ENCODE data around the gene C1orf116.

Gene C1orf116

DNA sequence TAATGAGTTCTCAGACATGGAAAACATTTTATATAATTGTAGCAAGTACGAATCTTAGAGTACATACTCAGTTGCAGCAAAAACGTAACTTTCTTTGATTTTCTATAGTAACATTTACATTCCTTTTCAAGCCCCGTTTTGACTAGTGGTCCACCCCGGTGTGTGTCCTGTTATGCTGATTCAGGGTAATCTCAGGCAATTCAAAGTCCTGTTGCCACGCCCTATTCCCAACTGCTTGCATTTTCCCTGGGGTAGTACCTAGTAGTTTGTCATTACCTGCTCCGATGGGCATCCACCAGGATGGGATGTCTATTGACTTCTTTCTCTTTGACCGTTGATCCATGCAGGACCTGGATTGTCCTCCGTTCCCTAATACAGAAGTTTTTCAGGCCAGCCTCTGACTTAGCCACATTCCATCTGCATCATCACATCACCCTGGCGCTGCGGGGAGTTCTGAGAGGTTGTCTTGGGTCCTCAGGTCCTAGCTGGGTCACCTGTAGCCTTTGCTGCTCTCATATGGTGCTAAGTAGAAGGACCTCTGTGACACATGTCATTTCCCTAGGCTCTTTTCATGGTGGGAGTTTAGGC lies 47.3 kb downstream of the C1orf116 start (continued):
- TF ChIP-seq, protein P1, sequence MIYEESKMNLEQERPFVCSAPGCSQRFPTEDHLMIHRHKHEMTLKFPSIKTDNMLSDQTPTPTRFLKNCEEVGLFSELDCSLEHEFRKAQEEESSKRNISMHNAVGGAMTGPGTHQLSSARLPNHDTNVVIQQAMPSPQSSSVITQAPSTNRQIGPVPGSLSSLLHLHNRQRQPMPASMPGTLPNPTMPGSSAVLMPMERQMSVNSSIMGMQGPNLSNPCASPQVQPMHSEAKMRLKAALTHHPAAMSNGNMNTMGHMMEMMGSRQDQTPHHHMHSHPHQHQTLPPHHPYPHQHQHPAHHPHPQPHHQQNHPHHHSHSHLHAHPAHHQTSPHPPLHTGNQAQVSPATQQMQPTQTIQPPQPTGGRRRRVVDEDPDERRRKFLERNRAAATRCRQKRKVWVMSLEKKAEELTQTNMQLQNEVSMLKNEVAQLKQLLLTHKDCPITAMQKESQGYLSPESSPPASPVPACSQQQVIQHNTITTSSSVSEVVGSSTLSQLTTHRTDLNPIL (CRISPR knock-in tag; IDR thresholded peaks at IDR 0.05; ENCODE audit: low read depth), result no peak
- TF ChIP-seq, protein P2, sequence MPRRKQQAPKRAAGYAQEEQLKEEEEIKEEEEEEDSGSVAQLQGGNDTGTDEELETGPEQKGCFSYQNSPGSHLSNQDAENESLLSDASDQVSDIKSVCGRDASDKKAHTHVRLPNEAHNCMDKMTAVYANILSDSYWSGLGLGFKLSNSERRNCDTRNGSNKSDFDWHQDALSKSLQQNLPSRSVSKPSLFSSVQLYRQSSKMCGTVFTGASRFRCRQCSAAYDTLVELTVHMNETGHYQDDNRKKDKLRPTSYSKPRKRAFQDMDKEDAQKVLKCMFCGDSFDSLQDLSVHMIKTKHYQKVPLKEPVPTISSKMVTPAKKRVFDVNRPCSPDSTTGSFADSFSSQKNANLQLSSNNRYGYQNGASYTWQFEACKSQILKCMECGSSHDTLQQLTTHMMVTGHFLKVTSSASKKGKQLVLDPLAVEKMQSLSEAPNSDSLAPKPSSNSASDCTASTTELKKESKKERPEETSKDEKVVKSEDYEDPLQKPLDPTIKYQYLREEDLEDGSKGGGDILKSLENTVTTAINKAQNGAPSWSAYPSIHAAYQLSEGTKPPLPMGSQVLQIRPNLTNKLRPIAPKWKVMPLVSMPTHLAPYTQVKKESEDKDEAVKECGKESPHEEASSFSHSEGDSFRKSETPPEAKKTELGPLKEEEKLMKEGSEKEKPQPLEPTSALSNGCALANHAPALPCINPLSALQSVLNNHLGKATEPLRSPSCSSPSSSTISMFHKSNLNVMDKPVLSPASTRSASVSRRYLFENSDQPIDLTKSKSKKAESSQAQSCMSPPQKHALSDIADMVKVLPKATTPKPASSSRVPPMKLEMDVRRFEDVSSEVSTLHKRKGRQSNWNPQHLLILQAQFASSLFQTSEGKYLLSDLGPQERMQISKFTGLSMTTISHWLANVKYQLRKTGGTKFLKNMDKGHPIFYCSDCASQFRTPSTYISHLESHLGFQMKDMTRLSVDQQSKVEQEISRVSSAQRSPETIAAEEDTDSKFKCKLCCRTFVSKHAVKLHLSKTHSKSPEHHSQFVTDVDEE (CRISPR knock-in tag; IDR thresholded peaks at IDR 0.05), result no peak
- no peak for TF ChIP-seq RARB (CRISPR knock-in tag; IDR thresholded peaks at IDR 0.05)

DNA sequence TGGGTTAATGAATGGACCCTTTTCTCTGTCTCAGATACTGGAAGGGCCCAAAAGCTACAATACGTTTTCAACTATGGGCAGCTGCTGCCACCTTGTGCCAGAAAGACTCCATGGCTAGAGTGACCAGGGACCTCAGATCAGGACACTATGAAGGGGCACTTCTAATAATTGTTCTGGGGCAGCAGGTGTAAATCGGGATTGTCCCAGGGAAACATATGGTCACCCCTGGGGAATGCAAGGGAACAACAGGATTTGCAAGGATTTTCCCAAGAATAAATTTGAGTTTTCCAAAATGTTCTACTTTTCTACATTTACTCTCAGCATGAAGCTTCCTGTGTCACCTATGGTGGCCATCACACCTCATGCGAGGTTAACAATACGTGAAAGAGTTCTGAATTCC lies 50.3 kb downstream of the C1orf116 start:
- no peak for TF ChIP-seq TCF4 (CRISPR knock-in tag; IDR thresholded peaks at IDR 0.05; ENCODE audit: borderline replicate concordance)
- TF ChIP-seq, protein P3, sequence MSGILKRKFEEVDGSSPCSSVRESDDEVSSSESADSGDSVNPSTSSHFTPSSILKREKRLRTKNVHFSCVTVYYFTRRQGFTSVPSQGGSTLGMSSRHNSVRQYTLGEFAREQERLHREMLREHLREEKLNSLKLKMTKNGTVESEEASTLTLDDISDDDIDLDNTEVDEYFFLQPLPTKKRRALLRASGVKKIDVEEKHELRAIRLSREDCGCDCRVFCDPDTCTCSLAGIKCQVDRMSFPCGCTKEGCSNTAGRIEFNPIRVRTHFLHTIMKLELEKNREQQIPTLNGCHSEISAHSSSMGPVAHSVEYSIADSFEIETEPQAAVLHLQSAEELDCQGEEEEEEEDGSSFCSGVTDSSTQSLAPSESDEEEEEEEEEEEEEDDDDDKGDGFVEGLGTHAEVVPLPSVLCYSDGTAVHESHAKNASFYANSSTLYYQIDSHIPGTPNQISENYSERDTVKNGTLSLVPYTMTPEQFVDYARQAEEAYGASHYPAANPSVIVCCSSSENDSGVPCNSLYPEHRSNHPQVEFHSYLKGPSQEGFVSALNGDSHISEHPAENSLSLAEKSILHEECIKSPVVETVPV (CRISPR knock-in tag; IDR thresholded peaks at IDR 0.05), result no peak
- no peak for TF ChIP-seq ZFP3 (CRISPR knock-in tag; IDR thresholded peaks at IDR 0.05)
- no peak for TF ChIP-seq CSDC2 (CRISPR knock-in tag; IDR thresholded peaks at IDR 0.05)
- ATAC-seq, result peak; percentile 92

DNA sequence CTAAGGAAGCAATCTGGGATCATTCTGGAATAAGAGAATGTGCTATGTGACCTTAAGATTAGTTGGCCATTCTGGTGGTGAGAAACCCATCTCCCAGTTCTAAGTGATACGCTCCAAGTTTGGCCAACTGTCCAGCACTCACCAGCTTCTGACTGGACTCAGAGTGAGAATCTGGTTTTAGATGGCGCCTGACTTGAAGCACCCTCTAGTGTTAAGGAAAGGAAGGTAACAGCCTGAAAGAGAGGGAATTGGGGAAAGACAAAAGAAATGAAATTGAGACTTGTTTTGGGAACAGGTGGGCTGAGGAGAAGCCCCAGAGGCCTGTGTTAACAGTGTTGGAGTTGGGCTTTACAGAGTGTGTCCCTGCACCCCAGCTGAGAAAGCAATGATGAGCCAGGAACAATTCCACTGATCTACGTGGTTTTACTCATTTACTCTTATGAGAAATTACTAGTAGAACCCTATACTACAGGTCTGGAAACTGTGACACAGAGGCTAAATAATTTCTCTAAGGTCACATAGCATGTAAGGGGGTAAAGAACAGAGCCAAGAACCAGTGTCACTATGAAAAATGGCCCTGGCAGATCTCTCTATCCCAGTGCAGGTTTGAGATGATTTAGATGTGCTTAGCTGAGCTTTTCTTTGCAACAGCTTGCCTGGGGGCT lies 53.0 kb downstream of the C1orf116 start:
- peak; percentile 70 for ATAC-seq
- TF ChIP-seq TOX (CRISPR knock-in tag; IDR thresholded peaks at IDR 0.05; ENCODE audit: borderline replicate concordance) (no peak), BACH2 (CRISPR knock-in tag; IDR thresholded peaks at IDR 0.05; ENCODE audit: borderline replicate concordance) (no peak), ZNF565 (CRISPR knock-in tag; conservative IDR thresholded peaks at IDR 0.05; ENCODE audit: low read depth) (no peak)
- TF ChIP-seq, protein P3 (CRISPR knock-in tag; IDR thresholded peaks at IDR 0.05), result no peak
- TF ChIP-seq, protein P4, sequence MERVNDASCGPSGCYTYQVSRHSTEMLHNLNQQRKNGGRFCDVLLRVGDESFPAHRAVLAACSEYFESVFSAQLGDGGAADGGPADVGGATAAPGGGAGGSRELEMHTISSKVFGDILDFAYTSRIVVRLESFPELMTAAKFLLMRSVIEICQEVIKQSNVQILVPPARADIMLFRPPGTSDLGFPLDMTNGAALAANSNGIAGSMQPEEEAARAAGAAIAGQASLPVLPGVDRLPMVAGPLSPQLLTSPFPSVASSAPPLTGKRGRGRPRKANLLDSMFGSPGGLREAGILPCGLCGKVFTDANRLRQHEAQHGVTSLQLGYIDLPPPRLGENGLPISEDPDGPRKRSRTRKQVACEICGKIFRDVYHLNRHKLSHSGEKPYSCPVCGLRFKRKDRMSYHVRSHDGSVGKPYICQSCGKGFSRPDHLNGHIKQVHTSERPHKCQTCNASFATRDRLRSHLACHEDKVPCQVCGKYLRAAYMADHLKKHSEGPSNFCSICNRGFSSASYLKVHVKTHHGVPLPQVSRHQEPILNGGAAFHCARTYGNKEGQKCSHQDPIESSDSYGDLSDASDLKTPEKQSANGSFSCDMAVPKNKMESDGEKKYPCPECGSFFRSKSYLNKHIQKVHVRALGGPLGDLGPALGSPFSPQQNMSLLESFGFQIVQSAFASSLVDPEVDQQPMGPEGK (CRISPR knock-in tag; IDR thresholded peaks at IDR 0.05; ENCODE audit: borderline replicate concordance), result no peak

DNA sequence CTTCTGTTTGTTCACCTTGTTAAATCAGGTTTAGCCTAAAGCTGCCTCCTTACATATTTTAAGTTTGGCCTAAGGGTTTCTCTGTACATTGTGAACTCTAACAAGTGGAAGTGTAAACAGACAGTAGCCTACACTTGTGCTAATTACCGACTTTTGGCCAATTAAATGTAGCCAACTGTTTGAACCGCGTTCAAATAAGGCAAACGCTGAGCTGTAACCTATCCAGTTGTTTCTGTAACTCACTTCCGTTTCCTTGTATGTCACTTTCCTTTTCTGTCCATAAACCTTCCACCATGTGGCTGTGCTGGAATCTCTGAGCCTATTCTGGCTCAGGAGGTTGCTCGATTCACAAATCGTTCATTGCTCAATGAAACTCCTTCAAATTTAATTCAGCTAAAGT lies 54.3 kb downstream of the C1orf116 start:
- ATAC-seq, result no peak

DNA sequence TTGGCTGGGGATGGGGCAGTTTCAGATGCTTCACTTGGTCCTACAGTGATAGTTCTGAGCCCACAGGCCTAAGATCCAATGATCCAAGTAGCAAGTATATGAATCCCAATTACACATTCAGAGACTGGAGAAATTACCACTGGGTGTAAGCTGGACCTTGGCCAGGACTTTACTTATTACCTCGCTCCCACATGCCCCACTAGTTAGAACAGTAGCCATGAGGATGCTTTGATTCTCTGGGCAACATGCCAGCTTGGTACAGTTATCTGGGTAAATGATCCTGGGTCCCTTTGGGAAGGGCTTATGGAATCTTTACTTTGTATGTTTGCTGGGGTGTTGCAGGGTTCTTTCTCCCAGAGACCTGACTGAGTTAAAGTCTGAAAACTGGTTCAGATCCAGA lies 57.2 kb downstream of the C1orf116 start:
- TF ChIP-seq TCF4 (CRISPR knock-in tag; IDR thresholded peaks at IDR 0.05; ENCODE audit: borderline replicate concordance), result no peak
- no peak for TF ChIP-seq ZFP30 (CRISPR knock-in tag; IDR thresholded peaks at IDR 0.05)
- no peak for TF ChIP-seq OSR1 (CRISPR knock-in tag; IDR thresholded peaks at IDR 0.05)
- no peak for TF ChIP-seq ZFP3 (CRISPR knock-in tag; IDR thresholded peaks at IDR 0.05)
- no peak for ATAC-seq

More for the DNA sequence above, 54.3 kb downstream of the C1orf116 start:
- no peak for TF ChIP-seq BACH2 (CRISPR knock-in tag; IDR thresholded peaks at IDR 0.05; ENCODE audit: borderline replicate concordance)

DNA sequence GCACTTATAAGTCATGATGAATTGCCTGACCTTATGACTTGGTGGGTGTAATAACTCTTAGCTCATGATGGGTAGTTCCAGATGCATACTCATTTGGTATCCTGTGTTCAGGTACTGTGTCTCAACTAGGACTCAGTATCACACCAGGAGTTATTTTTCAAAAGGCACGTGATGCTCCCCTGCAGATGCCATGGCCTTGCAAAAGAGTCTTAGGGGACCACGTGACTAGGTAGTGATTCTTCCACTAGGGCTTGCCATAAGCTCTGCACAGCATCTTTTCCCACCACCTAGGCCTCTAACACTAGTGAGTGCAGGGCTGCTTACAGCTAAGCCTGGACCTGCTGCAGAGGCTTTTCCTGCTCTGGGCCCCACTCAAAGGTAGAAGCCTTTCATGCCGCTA lies 58.4 kb downstream of the C1orf116 start:
- no peak for ATAC-seq
- no peak for TF ChIP-seq TCF4 (CRISPR knock-in tag; IDR thresholded peaks at IDR 0.05; ENCODE audit: borderline replicate concordance)
- TF ChIP-seq PPARA (CRISPR knock-in tag; IDR thresholded peaks at IDR 0.05; ENCODE audit: borderline replicate concordance), result no peak
- no peak for TF ChIP-seq BACH2 (CRISPR knock-in tag; IDR thresholded peaks at IDR 0.05; ENCODE audit: borderline replicate concordance)
- no peak for TF ChIP-seq ZFP30 (CRISPR knock-in tag; IDR thresholded peaks at IDR 0.05)
- no peak for TF ChIP-seq GLIS3 (CRISPR knock-in tag; IDR thresholded peaks at IDR 0.05)
- TF ChIP-seq ZNF8 (CRISPR knock-in tag; IDR thresholded peaks at IDR 0.05), result no peak
- TF ChIP-seq, protein P4 (CRISPR knock-in tag; IDR thresholded peaks at IDR 0.05; ENCODE audit: borderline replicate concordance), result no peak
- TF ChIP-seq SNAI2 (CRISPR knock-in tag; IDR thresholded peaks at IDR 0.05), result no peak
- TF ChIP-seq, protein P1 (CRISPR knock-in tag; IDR thresholded peaks at IDR 0.05; ENCODE audit: low read depth), result no peak

All from SK-N-SH treated with all-trans-retinoic acid at 6 μM for 48 hours (cell line).